ENCODE measurements around the gene TLCD2.
"Not testable (repeated sequence)": the region's sequence is repeated elsewhere in the genome, so short reads cannot be mapped to it uniquely, and the experiment has no call there.

TLCD2 gene

DNA sequence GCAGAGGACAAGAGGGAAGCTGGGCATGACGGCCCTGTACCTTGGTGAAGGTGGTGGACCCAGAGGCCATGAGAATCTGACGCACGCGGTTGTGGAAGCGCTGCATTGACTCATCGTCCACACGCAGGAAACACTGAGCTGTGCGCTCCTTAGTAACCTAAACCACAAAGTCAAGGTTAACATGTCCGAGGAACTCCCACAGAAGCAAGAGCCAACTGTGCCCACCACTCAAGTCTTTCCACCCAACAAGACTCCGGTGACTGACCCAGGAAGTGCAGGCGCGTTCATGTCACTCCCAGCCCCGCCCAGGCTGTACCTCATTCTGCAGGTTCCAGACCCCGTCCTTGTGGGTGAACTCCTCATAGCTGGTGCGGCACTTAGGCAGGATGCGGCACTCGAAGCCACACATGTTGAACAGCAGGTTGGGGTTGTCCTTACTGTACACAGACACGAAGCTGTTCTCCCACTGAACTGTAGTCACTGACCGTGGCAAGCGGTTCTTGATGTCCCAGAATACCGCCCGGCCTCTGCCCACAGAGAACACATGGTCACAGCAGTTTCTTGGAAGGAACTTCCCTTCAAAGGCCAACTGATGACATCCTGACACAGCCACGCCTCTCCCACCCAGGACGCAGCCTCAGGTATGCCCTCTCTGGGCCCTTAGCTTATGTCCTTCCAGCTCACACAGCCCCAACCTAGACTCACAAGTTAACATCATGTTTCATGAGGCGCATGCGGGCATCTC lies 37.0 kb downstream of the TLCD2 start:
- peaks cover 34% of the 10 kb centered on the region for H3K36me3 ChIP-seq (replicated peaks; ENCODE audit: insufficient read depth, low read length)
- peaks cover 46% of the 10 kb centered on the region for H3K79me2 ChIP-seq (ENCODE audit: low read length)
- H3K9ac ChIP-seq (ENCODE audit: low read length) = no peak overlapping the region
- no peaks in the 10 kb centered on the region for H3K27me3 ChIP-seq (replicated peaks; ENCODE audit: insufficient read depth, low read length)
- H3K9me2 ChIP-seq (replicated peaks; ENCODE audit: insufficient read depth, low read length) = no peaks in the 10 kb centered on the region
- no peak overlapping the region for H3K4me2 ChIP-seq (ENCODE audit: low read depth, low read length)
- TF ChIP-seq EZH2phosphoT487 (IDR thresholded peaks at IDR 0.05; ENCODE audit: low read length) = no peak
- no peak for TF ChIP-seq EZH2 (optimal IDR thresholded peaks at IDR 0.05; ENCODE audit: low read depth, low read length)
- TF ChIP-seq, protein P1, sequence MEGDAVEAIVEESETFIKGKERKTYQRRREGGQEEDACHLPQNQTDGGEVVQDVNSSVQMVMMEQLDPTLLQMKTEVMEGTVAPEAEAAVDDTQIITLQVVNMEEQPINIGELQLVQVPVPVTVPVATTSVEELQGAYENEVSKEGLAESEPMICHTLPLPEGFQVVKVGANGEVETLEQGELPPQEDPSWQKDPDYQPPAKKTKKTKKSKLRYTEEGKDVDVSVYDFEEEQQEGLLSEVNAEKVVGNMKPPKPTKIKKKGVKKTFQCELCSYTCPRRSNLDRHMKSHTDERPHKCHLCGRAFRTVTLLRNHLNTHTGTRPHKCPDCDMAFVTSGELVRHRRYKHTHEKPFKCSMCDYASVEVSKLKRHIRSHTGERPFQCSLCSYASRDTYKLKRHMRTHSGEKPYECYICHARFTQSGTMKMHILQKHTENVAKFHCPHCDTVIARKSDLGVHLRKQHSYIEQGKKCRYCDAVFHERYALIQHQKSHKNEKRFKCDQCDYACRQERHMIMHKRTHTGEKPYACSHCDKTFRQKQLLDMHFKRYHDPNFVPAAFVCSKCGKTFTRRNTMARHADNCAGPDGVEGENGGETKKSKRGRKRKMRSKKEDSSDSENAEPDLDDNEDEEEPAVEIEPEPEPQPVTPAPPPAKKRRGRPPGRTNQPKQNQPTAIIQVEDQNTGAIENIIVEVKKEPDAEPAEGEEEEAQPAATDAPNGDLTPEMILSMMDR (IDR thresholded peaks at IDR 0.05; ENCODE audit: low read length) = no peak
- no peak for DNase-seq
- no peaks in the 10 kb centered on the region for H3K9me3 ChIP-seq (replicated peaks; ENCODE audit: insufficient read depth, low read length)
- no peak overlapping the region for H3K4me3 ChIP-seq (ENCODE audit: low read length)
- peaks cover 3% of the 10 kb centered on the region; the same call in 1 of the 2 replicates for H4K20me1 ChIP-seq (ENCODE audit: insufficient read depth, low read length)
- H3F3A ChIP-seq (ENCODE audit: insufficient read depth, low read length) = peaks cover 10% of the 10 kb centered on the region; the same call in 1 of the 2 replicates
- H2AFZ ChIP-seq (ENCODE audit: low read length) = no peak overlapping the region
- H3K27ac ChIP-seq (ENCODE audit: low read length) = no peak overlapping the region
- H3K4me1 ChIP-seq (ENCODE audit: low read length) = no peaks in the 10 kb centered on the region

DNA sequence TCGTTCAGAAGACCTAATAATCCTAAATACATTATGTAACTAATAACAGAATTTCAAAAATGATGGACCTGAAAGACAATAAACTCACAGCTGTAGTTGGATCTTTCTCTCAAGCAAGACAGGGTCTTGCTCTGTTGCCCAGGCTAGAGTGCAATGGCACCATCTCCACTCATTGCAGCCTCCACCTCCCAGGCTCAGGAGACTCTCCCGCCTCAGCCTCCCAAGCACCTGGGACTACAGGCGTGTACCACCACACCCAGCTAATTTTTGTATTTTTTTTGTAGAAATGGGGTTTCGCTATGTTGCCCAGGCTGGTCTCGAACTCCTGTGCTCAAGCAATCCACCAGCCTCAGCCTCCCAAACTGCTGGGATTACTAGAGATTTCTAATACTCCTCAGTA lies 46.2 kb downstream of the TLCD2 start:
- H3F3A ChIP-seq (ENCODE audit: insufficient read depth, low read length); H3K4me1 ChIP-seq (ENCODE audit: low read length); H3K4me3 ChIP-seq (ENCODE audit: low read length); H3K9me2 ChIP-seq (replicated peaks; ENCODE audit: insufficient read depth, low read length); DNase-seq; H4K20me1 ChIP-seq (ENCODE audit: insufficient read depth, low read length); H3K9me3 ChIP-seq (replicated peaks; ENCODE audit: insufficient read depth, low read length); H3K9ac ChIP-seq (ENCODE audit: low read length); H3K27ac ChIP-seq (ENCODE audit: low read length); H3K4me2 ChIP-seq (ENCODE audit: low read depth, low read length); H2AFZ ChIP-seq (ENCODE audit: low read length); H3K27me3 ChIP-seq (replicated peaks; ENCODE audit: insufficient read depth, low read length): not testable (repeated sequence)
- Histone ChIP-seq H3K79me2 (ENCODE audit: low read length) (peaks cover 35% of the 10 kb centered on the region), H3K36me3 (replicated peaks; ENCODE audit: insufficient read depth, low read length) (peaks cover 21% of the 10 kb centered on the region)

GRCh38 chr17:1661045-1661444 lies 49.1 kb downstream of the TLCD2 start:
- Histone ChIP-seq H3F3A (ENCODE audit: insufficient read depth, low read length) (no peaks in the 10 kb centered on the region), H3K4me1 (ENCODE audit: low read length) (no peaks in the 10 kb centered on the region), H3K27ac (ENCODE audit: low read length) (no peak overlapping the region), H3K79me2 (ENCODE audit: low read length) (peaks cover 28% of the 10 kb centered on the region), H3K9me3 (replicated peaks; ENCODE audit: insufficient read depth, low read length) (no peaks in the 10 kb centered on the region), H4K20me1 (ENCODE audit: insufficient read depth, low read length) (no peaks in the 10 kb centered on the region), H3K9me2 (replicated peaks; ENCODE audit: insufficient read depth, low read length) (no peaks in the 10 kb centered on the region), H3K9ac (ENCODE audit: low read length) (no peak overlapping the region), H3K27me3 (replicated peaks; ENCODE audit: insufficient read depth, low read length) (no peaks in the 10 kb centered on the region), H3K4me2 (ENCODE audit: low read depth, low read length) (no peak overlapping the region), H3K4me3 (ENCODE audit: low read length) (no peak overlapping the region), H2AFZ (ENCODE audit: low read length) (no peak overlapping the region), H3K36me3 (replicated peaks; ENCODE audit: insufficient read depth, low read length) (peaks cover 24% of the 10 kb centered on the region)
- TF ChIP-seq, protein P1 (IDR thresholded peaks at IDR 0.05; ENCODE audit: low read length) = no peak
- TF ChIP-seq EZH2 (optimal IDR thresholded peaks at IDR 0.05; ENCODE audit: low read depth, low read length) (no peak), EZH2phosphoT487 (IDR thresholded peaks at IDR 0.05; ENCODE audit: low read length) (no peak)
- no peak for DNase-seq

- Histone ChIP-seq H3F3A (ENCODE audit: insufficient read depth, low read length) (no peaks in the 10 kb centered on the region), H3K4me3 (ENCODE audit: low read length) (no peak overlapping the region), H3K4me2 (ENCODE audit: low read depth, low read length) (no peak overlapping the region), H3K36me3 (replicated peaks; ENCODE audit: insufficient read depth, low read length) (peaks cover 27% of the 10 kb centered on the region), H3K4me1 (ENCODE audit: low read length) (no peaks in the 10 kb centered on the region), H3K27ac (ENCODE audit: low read length) (no peak overlapping the region), H3K9ac (ENCODE audit: low read length) (no peak overlapping the region), H3K79me2 (ENCODE audit: low read length) (peaks cover 17% of the 10 kb centered on the region), H4K20me1 (ENCODE audit: insufficient read depth, low read length) (no peaks in the 10 kb centered on the region), H3K27me3 (replicated peaks; ENCODE audit: insufficient read depth, low read length) (no peaks in the 10 kb centered on the region), H3K9me2 (replicated peaks; ENCODE audit: insufficient read depth, low read length) (no peaks in the 10 kb centered on the region), H3K9me3 (replicated peaks; ENCODE audit: insufficient read depth, low read length) (no peaks in the 10 kb centered on the region), H2AFZ (ENCODE audit: low read length) (no peak overlapping the region)
- no peak for TF ChIP-seq EZH2phosphoT487 (IDR thresholded peaks at IDR 0.05; ENCODE audit: low read length)
- TF ChIP-seq, protein P1 (IDR thresholded peaks at IDR 0.05; ENCODE audit: low read length) = no peak
- no peak for TF ChIP-seq EZH2 (optimal IDR thresholded peaks at IDR 0.05; ENCODE audit: low read depth, low read length)
- DNase-seq = no peak
Observed at GRCh38 chr17:1658100-1658499, 52.1 kb downstream of the TLCD2 start.

All from MM.1S (cell line).